DND-41 (cell line): ENCODE results near the gene KRTAP26-1.

ENCODE experiments used
- EZH2 ChIP-seq: IDR thresholded peaks from 3 replicates; pipeline ENCODE4 v1.6.1; 2012; ENCODE audit warnings: borderline replicate concordance, low read depth, mild to moderate bottlenecking, moderate library complexity, low read length, inconsistent platforms; ENCODE audit not compliant: severe bottlenecking
- TF ChIP-seq, protein P1 (sequence below): IDR thresholded peaks from 2 replicates; pipeline ENCODE4 v1.5.1; 2012; ENCODE audit warnings: borderline replicate concordance, low read length, moderate library complexity, mild to moderate bottlenecking; ENCODE audit not compliant: poor library complexity, severe bottlenecking; ENCODE audit errors: extremely low read depth

DNA sequence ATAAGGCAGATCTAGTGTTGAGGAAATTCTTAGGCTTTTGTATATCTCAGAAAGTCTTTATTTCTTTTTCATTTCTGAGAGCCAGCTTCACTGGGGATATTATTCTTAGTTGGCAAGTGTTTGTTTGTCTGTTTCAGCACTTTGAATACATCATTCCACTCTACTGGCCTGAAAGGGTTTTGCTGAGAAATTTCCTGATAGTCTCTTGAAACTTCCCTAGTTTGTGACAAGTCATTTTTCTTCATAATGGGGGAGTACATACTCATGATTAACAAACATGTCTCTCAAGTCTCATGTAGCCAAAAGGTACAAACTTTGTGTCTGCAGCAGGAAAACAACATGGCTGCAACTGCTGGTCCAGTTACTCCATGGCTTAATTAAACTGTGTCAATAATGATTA is 6.3 kb upstream of the KRTAP26-1 start:
- TF ChIP-seq, protein P1, sequence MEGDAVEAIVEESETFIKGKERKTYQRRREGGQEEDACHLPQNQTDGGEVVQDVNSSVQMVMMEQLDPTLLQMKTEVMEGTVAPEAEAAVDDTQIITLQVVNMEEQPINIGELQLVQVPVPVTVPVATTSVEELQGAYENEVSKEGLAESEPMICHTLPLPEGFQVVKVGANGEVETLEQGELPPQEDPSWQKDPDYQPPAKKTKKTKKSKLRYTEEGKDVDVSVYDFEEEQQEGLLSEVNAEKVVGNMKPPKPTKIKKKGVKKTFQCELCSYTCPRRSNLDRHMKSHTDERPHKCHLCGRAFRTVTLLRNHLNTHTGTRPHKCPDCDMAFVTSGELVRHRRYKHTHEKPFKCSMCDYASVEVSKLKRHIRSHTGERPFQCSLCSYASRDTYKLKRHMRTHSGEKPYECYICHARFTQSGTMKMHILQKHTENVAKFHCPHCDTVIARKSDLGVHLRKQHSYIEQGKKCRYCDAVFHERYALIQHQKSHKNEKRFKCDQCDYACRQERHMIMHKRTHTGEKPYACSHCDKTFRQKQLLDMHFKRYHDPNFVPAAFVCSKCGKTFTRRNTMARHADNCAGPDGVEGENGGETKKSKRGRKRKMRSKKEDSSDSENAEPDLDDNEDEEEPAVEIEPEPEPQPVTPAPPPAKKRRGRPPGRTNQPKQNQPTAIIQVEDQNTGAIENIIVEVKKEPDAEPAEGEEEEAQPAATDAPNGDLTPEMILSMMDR, result no peak
- no peak for TF ChIP-seq EZH2
